Loucy (cell line): ENCODE data around the gene DMC1.

Experiments
- H2AFZ ChIP-seq: fragments of 200-600 bp; sonication (generic); 2 replicates; pipeline ENCODE4 v1.6.0; 2016; ENCODE audit warnings: antibody characterized with exemption, mild to moderate bottlenecking, low read length, moderate library complexity
- H3F3A ChIP-seq: fragments of 200-600 bp; 2 replicates; pipeline ENCODE4 v1.6.0; 2016; ENCODE audit warnings: antibody characterized with exemption, low read depth, mild to moderate bottlenecking
- H3K27me3 ChIP-seq: fragments of 200-600 bp; sonication (generic); 2 replicates; pipeline ENCODE4 v1.6.1; 2014; ENCODE audit warnings: low read length, mild to moderate bottlenecking; ENCODE audit not compliant: insufficient read depth, poor library complexity, severe bottlenecking
- H3K36me3 ChIP-seq: fragments of 200-600 bp; sonication (generic); 2 replicates; pipeline ENCODE4 v1.6.1; 2016; ENCODE audit warnings: low read length; ENCODE audit not compliant: insufficient read depth
- H3K4me1 ChIP-seq: fragments of 200-600 bp; sonication (generic); 2 replicates; pipeline ENCODE4 v1.5.1; 2014; ENCODE audit warnings: low read length, mild to moderate bottlenecking; ENCODE audit not compliant: insufficient read depth, poor library complexity, severe bottlenecking
- H3K4me2 ChIP-seq: fragments of 200-600 bp; sonication (generic); 2 replicates; pipeline ENCODE4 v1.6.0; 2014; ENCODE audit warnings: antibody characterized with exemption, low read length, low read depth, mild to moderate bottlenecking; ENCODE audit not compliant: poor library complexity, severe bottlenecking
- H3K4me3 ChIP-seq: fragments of 200-600 bp; sonication (generic); 2 replicates; pipeline ENCODE4 v1.5.1; 2014; ENCODE audit warnings: low read length, mild to moderate bottlenecking, mixed read lengths; ENCODE audit not compliant: poor library complexity, severe bottlenecking
- H3K79me2 ChIP-seq: fragments of 200-600 bp; sonication (generic); 2 replicates; pipeline ENCODE4 v1.6.1; 2014; ENCODE audit warnings: low read length; ENCODE audit not compliant: insufficient read depth
- H3K9ac ChIP-seq: fragments of 200-600 bp; sonication (generic); 2 replicates; pipeline ENCODE4 v1.6.0; 2014; ENCODE audit warnings: mild to moderate bottlenecking, low read depth, low read length, moderate library complexity; ENCODE audit not compliant: poor library complexity, severe bottlenecking
- H3K9me2 ChIP-seq: fragments of 200-600 bp; sonication (generic); replicated peaks from 2 replicates; pipeline ENCODE4 v1.6.1; 2016; ENCODE audit warnings: low read depth, low read length, mixed read lengths
- H3K9me3 ChIP-seq: fragments of 200-600 bp; sonication (generic); 2 replicates; pipeline ENCODE4 v1.6.1; 2014; ENCODE audit warnings: mild to moderate bottlenecking, antibody characterized with exemption, low read length, low read depth; ENCODE audit not compliant: insufficient read depth
- H4K20me1 ChIP-seq: fragments of 200-600 bp; sonication (generic); 2 replicates; pipeline ENCODE4 v1.6.0; 2014; ENCODE audit warnings: antibody characterized with exemption, low read length, mild to moderate bottlenecking; ENCODE audit not compliant: insufficient read depth, poor library complexity, severe bottlenecking
- EZH2phosphoT487 ChIP-seq: fragments of 200-600 bp; IDR thresholded peaks from 2 replicates; pipeline ENCODE4 v1.6.1; 2018; ENCODE audit warnings: antibody characterized with exemption, mild to moderate bottlenecking, moderate library complexity, borderline replicate concordance
- TF ChIP-seq, protein P1 (sequence below): fragments of 200-600 bp; sonication (generic); conservative IDR thresholded peaks from 2 replicates; pipeline ENCODE4 v1.5.1; 2014; ENCODE audit warnings: mild to moderate bottlenecking, antibody characterized with exemption, low read length

Gene DMC1

DNA sequence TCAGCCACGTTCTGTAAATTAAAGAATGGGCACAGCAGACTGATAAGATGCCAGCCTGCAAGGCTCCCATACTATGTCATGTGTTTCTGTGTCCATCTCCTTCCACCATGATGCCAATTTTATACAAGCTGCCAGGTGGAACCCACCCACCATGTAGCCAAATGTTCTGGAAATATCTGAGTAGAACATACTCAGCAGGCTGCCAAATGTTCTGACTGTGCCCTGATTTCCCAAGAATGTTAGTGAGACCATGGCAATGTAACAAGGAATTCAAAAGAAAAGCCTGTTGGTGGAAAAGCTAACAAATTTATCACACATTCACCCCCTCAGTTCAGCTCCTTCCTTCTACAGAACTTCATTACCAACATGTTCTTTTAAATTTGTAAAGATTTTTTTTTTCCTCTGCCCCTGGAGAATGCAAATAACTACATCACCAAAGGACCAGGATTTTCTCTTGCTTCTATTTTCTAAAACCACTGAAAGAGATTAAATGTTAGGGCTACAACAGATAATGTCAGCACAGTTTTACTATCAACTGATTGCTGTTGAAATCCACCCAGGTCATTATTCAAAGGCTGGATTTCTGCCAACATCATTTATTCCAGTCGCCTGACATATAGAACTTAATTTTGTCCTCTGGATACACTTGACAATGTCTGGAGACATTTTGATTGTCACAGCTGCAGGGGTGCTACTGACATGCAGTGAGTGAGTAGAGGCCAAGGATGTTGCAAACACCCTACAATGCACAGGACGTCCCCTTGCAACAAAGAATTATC is 3.1 kb downstream of the DMC1 start:
- H3K9me3 ChIP-seq, result no peaks in the 10 kb centered on the region
- H3K36me3 ChIP-seq, result no peaks in the 10 kb centered on the region
- no peaks in the 10 kb centered on the region for H3K9me2 ChIP-seq
- H3K79me2 ChIP-seq, result no peaks in the 10 kb centered on the region
- no peak overlapping the region for H2AFZ ChIP-seq
- H3K4me3 ChIP-seq, result no peak overlapping the region
- no peaks in the 10 kb centered on the region for H4K20me1 ChIP-seq
- H3K9ac ChIP-seq, result no peak overlapping the region
- TF ChIP-seq, protein P1, sequence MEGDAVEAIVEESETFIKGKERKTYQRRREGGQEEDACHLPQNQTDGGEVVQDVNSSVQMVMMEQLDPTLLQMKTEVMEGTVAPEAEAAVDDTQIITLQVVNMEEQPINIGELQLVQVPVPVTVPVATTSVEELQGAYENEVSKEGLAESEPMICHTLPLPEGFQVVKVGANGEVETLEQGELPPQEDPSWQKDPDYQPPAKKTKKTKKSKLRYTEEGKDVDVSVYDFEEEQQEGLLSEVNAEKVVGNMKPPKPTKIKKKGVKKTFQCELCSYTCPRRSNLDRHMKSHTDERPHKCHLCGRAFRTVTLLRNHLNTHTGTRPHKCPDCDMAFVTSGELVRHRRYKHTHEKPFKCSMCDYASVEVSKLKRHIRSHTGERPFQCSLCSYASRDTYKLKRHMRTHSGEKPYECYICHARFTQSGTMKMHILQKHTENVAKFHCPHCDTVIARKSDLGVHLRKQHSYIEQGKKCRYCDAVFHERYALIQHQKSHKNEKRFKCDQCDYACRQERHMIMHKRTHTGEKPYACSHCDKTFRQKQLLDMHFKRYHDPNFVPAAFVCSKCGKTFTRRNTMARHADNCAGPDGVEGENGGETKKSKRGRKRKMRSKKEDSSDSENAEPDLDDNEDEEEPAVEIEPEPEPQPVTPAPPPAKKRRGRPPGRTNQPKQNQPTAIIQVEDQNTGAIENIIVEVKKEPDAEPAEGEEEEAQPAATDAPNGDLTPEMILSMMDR, result no peak
- TF ChIP-seq EZH2phosphoT487, result no peak
- H3K4me2 ChIP-seq, result no peak overlapping the region
- H3F3A ChIP-seq, result peaks cover 6% of the 10 kb centered on the region; the same call in 1 of the 2 replicates
- no peaks in the 10 kb centered on the region for H3K27me3 ChIP-seq
- peaks cover 16% of the 10 kb centered on the region for H3K4me1 ChIP-seq

DNA sequence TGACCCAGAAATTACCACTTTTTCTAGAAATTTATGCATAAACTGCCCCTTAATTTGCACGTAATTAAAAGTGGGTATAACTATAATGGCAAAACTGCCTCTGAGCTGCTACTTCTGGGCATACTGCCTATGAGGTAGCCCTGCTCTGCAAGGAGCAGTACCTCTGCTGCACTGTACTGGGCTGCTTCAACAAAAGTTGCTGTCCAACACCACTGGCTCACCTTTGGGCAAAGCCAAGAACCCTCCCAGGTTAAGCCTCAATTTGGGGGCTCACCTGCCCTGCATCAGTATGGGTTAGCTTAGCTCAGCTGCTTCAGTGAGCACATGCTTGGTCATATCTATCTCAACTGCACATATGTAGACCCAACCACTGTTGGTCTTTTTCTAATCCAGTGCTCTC is 4.5 kb downstream of the DMC1 start:
- H3K79me2 ChIP-seq, result no peaks in the 10 kb centered on the region
- H3K9me3 ChIP-seq, result no peaks in the 10 kb centered on the region
- peaks cover 7% of the 10 kb centered on the region for H3K4me1 ChIP-seq
- no peak overlapping the region for H3K4me2 ChIP-seq
- H3K4me3 ChIP-seq, result no peak overlapping the region
- no peaks in the 10 kb centered on the region for H3K36me3 ChIP-seq
- peaks cover 6% of the 10 kb centered on the region; the same call in 1 of the 2 replicates for H3F3A ChIP-seq
- H3K9ac ChIP-seq, result no peak overlapping the region
- no peak overlapping the region for H2AFZ ChIP-seq
- no peaks in the 10 kb centered on the region for H3K27me3 ChIP-seq
- H4K20me1 ChIP-seq, result no peaks in the 10 kb centered on the region
- TF ChIP-seq, protein P1, result no peak
- no peaks in the 10 kb centered on the region for H3K9me2 ChIP-seq

DNA sequence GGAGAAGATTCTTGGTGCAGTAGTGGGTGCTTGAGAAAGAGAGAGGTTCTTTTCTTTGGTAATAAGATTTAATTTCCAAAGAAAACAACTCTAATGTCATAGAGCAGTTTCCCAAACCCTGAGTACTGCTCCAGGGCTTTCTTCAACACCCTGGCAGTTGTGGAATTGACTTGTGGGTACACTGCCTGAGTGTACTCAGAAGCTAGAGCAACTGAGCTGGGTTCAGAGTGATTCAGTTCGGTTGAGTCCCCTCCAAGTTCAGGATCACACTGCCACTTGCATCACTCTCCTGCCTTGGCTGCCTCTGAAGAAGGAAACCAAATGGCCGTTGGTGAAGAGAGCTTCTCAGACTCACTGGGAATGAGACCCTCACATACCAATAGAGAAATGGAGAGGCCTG is 5.3 kb downstream of the DMC1 start:
- peaks cover 6% of the 10 kb centered on the region; the same call in 1 of the 2 replicates for H3F3A ChIP-seq
- H2AFZ ChIP-seq, result no peak overlapping the region
- no peaks in the 10 kb centered on the region for H3K9me3 ChIP-seq
- H3K4me2 ChIP-seq, result no peak overlapping the region
- H3K9me2 ChIP-seq, result no peaks in the 10 kb centered on the region
- no peak for TF ChIP-seq EZH2phosphoT487
- TF ChIP-seq, protein P1, result no peak
- no peaks in the 10 kb centered on the region for H3K36me3 ChIP-seq
- no peaks in the 10 kb centered on the region for H3K27me3 ChIP-seq
- H3K79me2 ChIP-seq, result no peaks in the 10 kb centered on the region
- H3K4me1 ChIP-seq, result peaks cover 4% of the 10 kb centered on the region
- H4K20me1 ChIP-seq, result no peaks in the 10 kb centered on the region
- H3K4me3 ChIP-seq, result no peak overlapping the region
- H3K9ac ChIP-seq, result no peak overlapping the region
